Activated CD8-positive, alpha-beta T cell treated with anti-CD3 and anti-CD28 coated beads for 36 hours (primary cell): ENCODE data around the gene MAGI2. TPM values are rescaled to one million over a fixed set of nuclear protein-coding genes. Genes with fewer than 3 reads are reported as not detected.

Experiments used
- ATAC-seq: fragments of 200-7000 bp; cut with Tn5 transposase; one replicate; pipeline ENCODE4 v1.10.0; 2021; ENCODE audit warnings: mild to moderate bottlenecking, moderate library complexity
- CTCF ChIA-PET: fragments of 350-600 bp; sonication (Branson Sonifier 250); formaldehyde crosslinking; loops from one replicate; lab custom pipeline; 2021; ENCODE audit warnings: antibody characterized with exemption; lab: Charles Lee
- POLR2A ChIA-PET: fragments of 350-600 bp; sonication (Branson Sonifier 250); formaldehyde crosslinking; loops from one replicate; lab custom pipeline; 2021; ENCODE audit warnings: antibody characterized with exemption; lab: Charles Lee
- DNase-seq: peaks from one replicate; pipeline ENCODE4 v3.0.0-alpha.2; 2020
- H3K27ac Mint-ChIP-seq: one replicate; pipeline ENCODE4 v1.8.0; 2021; ENCODE audit warnings: mild to moderate bottlenecking, mixed read lengths
- H3K27me3 Mint-ChIP-seq: one replicate; pipeline ENCODE4 v1.8.0; 2021; ENCODE audit warnings: mixed read lengths
- H3K36me3 Mint-ChIP-seq: one replicate; pipeline ENCODE4 v1.8.0; 2021; ENCODE audit warnings: low read depth, mixed read lengths
- H3K4me1 Mint-ChIP-seq: one replicate; pipeline ENCODE4 v1.8.0; 2021; ENCODE audit warnings: low read depth, mixed read lengths
- H3K4me3 Mint-ChIP-seq: one replicate; pipeline ENCODE4 v1.8.0; 2021; ENCODE audit warnings: mild to moderate bottlenecking, moderate library complexity, mixed read lengths
- H3K9me3 Mint-ChIP-seq: one replicate; pipeline ENCODE4 v1.8.0; 2021; ENCODE audit warnings: mixed read lengths
- intact Hi-C: fragments of 100-400 bp; cut with micrococcal nuclease; formaldehyde crosslinking; loops from one replicate; pipeline ENCODE4 v1.10.0; 2022
- total RNA-seq, 2 experiments: library from RNA; stranded (reverse); gene quantifications; one replicate each; pipeline ENCODE4 v1.2.3, GENCODE V29; 2021
- TF ChIP-seq, protein P1 (sequence below): fragments of 200-600 bp; IDR thresholded peaks from one replicate; pipeline ENCODE4 v1.8.0; 2022; ENCODE audit warnings: antibody characterized with exemption, mild to moderate bottlenecking

Gene MAGI2
- under 1 TPM; 0.04 to 0.09 TPM for total RNA-seq

DNA sequence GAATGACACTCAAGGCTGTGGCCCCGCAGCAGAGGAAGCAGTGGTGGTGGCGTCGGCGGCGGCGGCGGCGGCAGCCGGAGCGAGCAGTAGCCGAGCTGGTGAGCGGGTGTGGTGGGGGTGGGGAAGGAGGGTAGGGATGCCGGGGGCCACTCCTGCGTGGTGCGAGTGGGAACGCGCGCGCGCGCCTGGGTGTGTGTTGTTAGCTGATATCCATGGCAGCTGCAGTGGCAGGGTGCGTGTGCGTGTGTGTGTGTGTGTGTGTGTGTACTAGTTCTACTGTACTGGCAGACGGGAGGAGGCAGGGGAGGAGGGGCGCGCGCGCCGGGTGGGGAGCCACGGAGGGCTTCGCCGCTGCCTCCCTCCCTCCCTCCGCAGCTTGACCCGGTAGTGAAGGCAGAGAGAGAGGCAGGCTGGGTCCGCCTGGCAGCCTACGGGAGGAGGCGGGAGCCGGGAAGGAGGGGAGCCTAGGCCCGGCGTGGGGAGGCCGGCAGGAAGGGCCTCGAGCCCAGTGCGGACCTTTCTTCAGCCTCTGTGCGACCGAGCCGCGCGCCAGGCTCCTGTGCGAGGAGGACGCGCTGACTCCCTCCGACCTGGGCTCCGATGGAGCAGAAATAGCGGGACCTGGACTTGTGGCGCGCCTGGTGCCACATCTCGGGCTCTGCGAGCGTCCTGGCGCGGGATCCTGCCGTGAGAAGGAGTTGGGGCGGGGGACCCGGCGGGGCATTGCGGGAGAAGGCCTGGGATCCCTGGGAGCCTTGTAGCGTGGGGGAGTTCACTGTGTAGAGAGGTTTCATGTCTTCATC lies at the start of gene MAGI2:
MAGI2 (minus strand) TSS at position 110 of the 803 bp plus-strand sequence. CDS start 347 bp downstream, outside the sequence.
- Mint-ChIP-seq H3K27me3 (peaks cover 53% of the 10 kb centered on the region), H3K9me3 (no peaks in the 10 kb centered on the region), H3K4me3 (peak within 1 kb of the TSS; percentile 71), H3K36me3 (no peaks in the 10 kb centered on the region), H3K27ac (no peak within 1 kb of the TSS), H3K4me1 (peaks cover 9% of the 10 kb centered on the region)
- peak; percentile 45 for ATAC-seq
- ChIA-PET CTCF (no interaction called here), POLR2A (no interaction called here)
- peak; percentile 19 for DNase-seq
- intact Hi-C loops: no loop called here
- TF ChIP-seq, protein P1, sequence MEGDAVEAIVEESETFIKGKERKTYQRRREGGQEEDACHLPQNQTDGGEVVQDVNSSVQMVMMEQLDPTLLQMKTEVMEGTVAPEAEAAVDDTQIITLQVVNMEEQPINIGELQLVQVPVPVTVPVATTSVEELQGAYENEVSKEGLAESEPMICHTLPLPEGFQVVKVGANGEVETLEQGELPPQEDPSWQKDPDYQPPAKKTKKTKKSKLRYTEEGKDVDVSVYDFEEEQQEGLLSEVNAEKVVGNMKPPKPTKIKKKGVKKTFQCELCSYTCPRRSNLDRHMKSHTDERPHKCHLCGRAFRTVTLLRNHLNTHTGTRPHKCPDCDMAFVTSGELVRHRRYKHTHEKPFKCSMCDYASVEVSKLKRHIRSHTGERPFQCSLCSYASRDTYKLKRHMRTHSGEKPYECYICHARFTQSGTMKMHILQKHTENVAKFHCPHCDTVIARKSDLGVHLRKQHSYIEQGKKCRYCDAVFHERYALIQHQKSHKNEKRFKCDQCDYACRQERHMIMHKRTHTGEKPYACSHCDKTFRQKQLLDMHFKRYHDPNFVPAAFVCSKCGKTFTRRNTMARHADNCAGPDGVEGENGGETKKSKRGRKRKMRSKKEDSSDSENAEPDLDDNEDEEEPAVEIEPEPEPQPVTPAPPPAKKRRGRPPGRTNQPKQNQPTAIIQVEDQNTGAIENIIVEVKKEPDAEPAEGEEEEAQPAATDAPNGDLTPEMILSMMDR: no peak

DNA sequence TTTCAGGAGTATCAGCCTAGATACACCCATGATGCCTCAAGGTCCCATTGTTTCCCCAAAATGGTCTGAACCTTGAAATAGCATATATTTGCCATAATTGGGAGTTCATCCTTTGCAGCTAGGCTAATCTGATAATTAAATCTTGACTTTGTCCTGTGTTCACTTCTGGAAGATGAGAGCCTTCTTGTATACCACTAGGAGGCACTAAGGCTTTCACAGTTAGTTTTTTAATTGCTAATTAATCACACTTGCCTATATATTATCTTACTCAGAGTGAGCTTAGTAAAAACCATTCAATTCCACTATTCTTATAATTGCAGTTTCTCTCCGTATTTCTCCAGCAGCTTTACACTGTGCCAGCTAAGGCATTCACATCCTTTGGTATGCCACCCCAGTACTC lies 48.7 kb upstream of the MAGI2 start:
- H3K27me3 Mint-ChIP-seq: no peaks in the 10 kb centered on the region
- no peaks in the 10 kb centered on the region for H3K36me3 Mint-ChIP-seq
- TF ChIP-seq, protein P1: no peak
- H3K27ac Mint-ChIP-seq: no peak overlapping the region
- POLR2A ChIA-PET: interaction anchor here (0.6 kb wide), 1 partner anchor 62 kb away, joined by 3 read pairs; no protein-coding TSS in a partner anchor
- no peak for ATAC-seq
- intact Hi-C loops: no loop called here
- H3K4me3 Mint-ChIP-seq: no peak overlapping the region
- no peak for DNase-seq
- CTCF ChIA-PET: no interaction called here
- no peaks in the 10 kb centered on the region for H3K9me3 Mint-ChIP-seq
- H3K4me1 Mint-ChIP-seq: no peaks in the 10 kb centered on the region

DNA sequence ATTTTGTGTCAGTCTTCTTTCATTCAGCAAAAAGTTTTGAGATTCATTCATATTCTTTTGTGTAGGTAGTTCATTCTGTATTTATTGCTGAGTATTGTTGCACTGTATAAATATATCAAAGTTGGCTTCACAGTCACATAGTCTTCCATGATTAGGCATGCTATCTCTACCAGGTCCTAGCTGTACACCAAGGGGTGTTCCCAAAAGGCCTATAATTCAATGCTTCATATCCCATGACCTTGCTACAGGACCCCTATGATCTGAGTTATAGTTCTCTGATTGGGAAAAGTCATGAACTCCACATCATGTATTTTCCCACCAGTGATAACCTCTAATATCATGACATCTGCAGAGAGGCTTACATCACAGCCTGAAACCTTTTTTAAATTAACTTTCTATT lies 47.3 kb upstream of the MAGI2 start:
- TF ChIP-seq, protein P1: no peak
- H3K4me3 Mint-ChIP-seq: no peak overlapping the region
- ChIA-PET POLR2A (no interaction called here), CTCF (no interaction called here)
- no peaks in the 10 kb centered on the region for H3K9me3 Mint-ChIP-seq
- no peak overlapping the region for H3K27ac Mint-ChIP-seq
- H3K4me1 Mint-ChIP-seq: no peaks in the 10 kb centered on the region
- H3K27me3 Mint-ChIP-seq: peaks cover 1% of the 10 kb centered on the region
- DNase-seq: no peak
- ATAC-seq: no peak
- no peaks in the 10 kb centered on the region for H3K36me3 Mint-ChIP-seq
- intact Hi-C loops: no loop called here

DNA sequence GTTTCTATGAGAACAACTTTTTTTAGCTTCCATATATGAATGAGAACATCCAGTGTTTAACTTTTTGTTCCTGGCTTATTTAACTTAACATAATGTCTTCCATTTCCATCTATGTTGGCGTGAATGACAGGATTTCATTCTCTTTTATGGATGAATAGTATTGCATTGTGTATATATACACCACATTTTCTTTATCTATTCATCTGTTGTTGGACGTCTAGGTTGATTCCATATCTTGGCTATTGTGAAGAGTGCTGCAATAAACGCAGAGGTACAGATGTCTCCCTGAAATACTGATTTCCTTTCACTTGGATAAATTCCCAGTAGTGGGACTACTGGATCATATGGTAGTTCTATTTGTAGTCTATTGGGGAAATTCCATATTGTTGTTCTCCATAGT lies 44.3 kb upstream of the MAGI2 start:
- ChIA-PET CTCF (no interaction called here), POLR2A (no interaction called here)
- intact Hi-C loops: no loop called here
- H3K27me3 Mint-ChIP-seq: peaks cover 1% of the 10 kb centered on the region
- no peaks in the 10 kb centered on the region for H3K36me3 Mint-ChIP-seq
- no peaks in the 10 kb centered on the region for H3K4me1 Mint-ChIP-seq
- no peak for ATAC-seq
- no peak overlapping the region for H3K4me3 Mint-ChIP-seq
- no peak overlapping the region for H3K27ac Mint-ChIP-seq
- TF ChIP-seq, protein P1: no peak
- no peaks in the 10 kb centered on the region for H3K9me3 Mint-ChIP-seq
- DNase-seq: no peak

DNA sequence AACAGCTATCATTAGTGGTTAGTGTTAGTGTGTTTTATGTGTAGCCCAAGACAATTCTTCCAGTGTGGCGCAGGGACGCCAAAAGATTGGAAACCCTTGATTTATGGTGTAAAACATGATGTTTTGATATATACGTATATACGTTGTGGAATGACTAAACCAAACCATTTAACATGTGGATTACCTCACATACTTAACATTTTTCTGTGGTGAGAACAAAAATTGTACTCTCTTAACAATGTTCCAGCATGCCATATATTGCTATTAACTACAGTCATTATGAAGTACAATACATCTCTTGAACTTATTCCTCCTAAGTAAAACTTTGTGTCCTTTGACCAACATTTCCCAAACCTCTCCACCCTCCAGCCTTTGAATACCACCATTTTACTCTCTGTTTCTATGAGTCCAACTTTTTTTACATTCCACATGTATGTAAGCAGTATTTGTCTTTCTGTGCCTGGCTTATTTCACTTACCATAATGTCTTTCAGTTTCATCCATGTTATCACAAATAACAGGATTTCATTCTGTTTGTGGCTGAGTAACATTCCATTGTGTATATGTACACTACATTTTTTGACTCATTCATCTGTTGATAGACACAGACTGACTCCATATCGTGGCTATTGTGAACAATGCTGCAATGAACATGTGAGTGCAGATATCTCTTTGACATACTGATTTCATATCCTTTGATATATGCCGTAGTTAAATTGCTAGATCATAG lies 42.2 kb upstream of the MAGI2 start:
- POLR2A ChIA-PET: interaction anchor here (0.6 kb wide), 1 partner anchor 10 kb away, joined by 3 read pairs; no protein-coding TSS in a partner anchor
- Mint-ChIP-seq H3K9me3 (no peaks in the 10 kb centered on the region), H3K27me3 (peaks cover 1% of the 10 kb centered on the region), H3K27ac (no peak overlapping the region), H3K4me3 (no peak overlapping the region), H3K36me3 (no peaks in the 10 kb centered on the region), H3K4me1 (no peaks in the 10 kb centered on the region)
- TF ChIP-seq, protein P1: no peak
- ATAC-seq: no peak
- no peak for DNase-seq
- intact Hi-C loops: no loop called here
- CTCF ChIA-PET: no interaction called here
